ENCODE data around the gene NDUFAF4.
A peak's percentile ranks its signal among the peaks of the same experiment; 100 is the strongest.

Gene NDUFAF4

DNA sequence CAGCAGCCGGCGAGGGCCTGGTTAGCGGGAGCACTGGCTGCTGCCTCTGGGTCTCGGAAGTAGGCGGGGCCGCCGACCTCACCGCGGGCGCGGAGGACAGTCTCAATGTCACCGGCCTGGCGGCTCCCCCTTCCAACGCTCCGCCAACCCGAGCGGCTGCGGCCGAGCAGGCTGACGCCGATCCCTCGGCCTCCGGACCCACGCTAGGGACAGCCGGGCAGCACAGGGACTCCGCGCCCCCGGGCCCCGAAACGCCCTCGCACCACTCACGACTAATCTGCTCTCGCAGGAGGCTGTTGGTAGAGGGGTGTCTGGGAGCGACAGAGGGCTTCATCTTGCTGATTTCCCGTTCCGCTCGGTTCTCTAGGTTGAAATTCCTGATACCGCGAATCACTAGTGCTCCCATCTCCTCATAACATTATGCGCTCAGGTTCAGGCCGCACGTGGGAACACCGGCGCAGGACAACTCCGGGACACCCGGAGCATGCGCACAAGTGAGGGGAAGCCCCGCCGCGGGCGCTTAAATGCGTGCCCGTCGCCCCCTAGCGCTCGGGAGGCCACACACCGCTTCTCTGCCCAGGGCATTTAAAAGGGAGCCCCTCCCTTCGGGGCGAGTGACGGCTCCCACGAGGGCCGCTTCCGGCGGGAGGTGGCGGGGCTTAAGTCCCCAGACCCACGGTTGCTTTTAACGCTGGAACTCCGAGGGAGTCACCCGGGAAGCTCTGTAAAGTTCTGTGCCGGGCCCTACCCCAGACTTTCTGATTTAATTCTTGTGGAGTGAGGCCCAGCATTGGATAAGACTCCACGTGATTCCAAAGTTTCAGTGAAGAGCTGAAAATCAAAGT lies at the start of gene NDUFAF4:
TSS of gene NDUFAF4 (minus strand) at position 496 of the 845 bp plus-strand sequence. CDS start at position 406, 90 bp downstream.
- DNase-seq (ENCODE audit: extremely low read depth, low read depth) = peak; percentile 61
- peak within 1 kb of the TSS; percentile 89 for H3K4me3 ChIP-seq (replicated peaks; ENCODE audit: low read depth, low read length)
- TF ChIP-seq, protein P1, sequence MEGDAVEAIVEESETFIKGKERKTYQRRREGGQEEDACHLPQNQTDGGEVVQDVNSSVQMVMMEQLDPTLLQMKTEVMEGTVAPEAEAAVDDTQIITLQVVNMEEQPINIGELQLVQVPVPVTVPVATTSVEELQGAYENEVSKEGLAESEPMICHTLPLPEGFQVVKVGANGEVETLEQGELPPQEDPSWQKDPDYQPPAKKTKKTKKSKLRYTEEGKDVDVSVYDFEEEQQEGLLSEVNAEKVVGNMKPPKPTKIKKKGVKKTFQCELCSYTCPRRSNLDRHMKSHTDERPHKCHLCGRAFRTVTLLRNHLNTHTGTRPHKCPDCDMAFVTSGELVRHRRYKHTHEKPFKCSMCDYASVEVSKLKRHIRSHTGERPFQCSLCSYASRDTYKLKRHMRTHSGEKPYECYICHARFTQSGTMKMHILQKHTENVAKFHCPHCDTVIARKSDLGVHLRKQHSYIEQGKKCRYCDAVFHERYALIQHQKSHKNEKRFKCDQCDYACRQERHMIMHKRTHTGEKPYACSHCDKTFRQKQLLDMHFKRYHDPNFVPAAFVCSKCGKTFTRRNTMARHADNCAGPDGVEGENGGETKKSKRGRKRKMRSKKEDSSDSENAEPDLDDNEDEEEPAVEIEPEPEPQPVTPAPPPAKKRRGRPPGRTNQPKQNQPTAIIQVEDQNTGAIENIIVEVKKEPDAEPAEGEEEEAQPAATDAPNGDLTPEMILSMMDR (IDR thresholded peaks at IDR 0.05; ENCODE audit: low read depth, low read length, missing control alignments) = peak; percentile 88

DNA sequence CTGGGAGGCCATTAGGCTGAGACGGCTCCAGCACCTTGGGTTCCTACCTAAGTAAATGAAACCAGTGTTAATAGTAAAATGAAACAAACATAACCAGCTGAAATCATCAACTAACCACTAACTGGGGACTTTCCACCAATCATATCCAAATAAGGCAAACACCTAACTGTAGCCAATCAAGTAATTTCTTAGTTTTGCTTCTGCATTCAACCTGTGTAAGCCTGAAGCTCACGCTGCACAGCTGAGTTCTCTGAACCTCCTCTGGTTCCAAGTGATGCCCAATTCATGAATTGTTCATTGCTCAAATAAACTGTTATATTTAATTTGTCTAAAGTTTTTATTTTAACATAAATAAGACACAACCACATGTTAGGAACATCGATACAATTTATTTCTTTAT lies 49.4 kb upstream of the NDUFAF4 start:
- TF ChIP-seq, protein P1 (IDR thresholded peaks at IDR 0.05; ENCODE audit: low read depth, low read length, missing control alignments) = no peak
- no peak overlapping the region for H3K4me3 ChIP-seq (replicated peaks; ENCODE audit: low read depth, low read length)
- DNase-seq (ENCODE audit: extremely low read depth, low read depth) = no peak

DNA sequence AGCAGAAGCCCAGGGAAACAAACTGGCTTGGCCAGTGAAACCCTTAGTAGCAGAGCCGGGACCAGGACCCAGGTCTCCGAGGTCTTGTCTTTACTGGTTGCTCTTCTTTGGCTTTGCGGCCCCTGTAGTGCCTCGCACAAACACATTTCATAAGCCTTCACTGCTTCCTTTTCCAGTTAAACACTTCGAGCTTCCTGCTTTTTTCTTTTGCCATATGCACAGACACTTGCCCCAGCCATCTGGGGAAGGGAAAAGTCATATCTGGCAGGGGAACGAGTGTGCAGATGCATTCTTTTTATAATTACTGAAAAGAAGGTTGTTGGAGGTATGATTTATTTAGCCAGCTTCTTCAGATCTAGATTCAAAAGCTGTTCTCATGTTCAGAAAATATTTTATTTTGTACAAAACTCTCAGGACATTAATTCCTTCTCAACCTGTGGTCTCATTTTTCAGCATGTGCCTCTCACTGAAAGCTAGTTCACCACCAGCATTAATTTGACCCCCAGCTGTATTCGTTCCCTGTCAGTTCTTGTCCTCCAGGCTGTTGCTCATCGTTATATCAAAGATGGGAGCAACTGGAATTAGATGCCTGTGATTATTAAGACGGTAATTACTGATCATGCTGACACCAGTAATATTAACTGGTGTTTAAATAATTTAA lies 46.0 kb upstream of the NDUFAF4 start:
- TF ChIP-seq, protein P1 (IDR thresholded peaks at IDR 0.05; ENCODE audit: low read depth, low read length, missing control alignments) = no peak
- no peak overlapping the region for H3K4me3 ChIP-seq (replicated peaks; ENCODE audit: low read depth, low read length)
- no peak for DNase-seq (ENCODE audit: extremely low read depth, low read depth)

DNA sequence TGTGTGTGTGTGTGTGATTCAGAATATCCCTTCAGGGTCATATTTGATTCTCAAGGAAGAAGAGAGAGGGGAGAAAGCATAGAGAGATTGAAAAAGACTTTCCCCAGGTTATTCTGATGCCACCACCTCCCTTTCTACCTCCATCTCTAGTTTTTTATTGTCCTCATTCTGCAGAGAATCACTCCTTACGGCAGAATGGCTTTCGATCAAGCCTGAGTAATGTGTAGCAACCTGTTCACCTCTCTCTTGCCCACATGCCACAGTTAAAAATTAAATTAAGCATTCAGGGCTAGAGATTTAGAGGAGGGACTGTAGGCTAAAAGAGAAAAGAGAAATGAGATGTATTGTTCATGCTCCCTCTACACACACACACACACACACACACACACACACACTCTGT lies 45.0 kb upstream of the NDUFAF4 start:
- no peak for DNase-seq (ENCODE audit: extremely low read depth, low read depth)
- TF ChIP-seq, protein P1 (IDR thresholded peaks at IDR 0.05; ENCODE audit: low read depth, low read length, missing control alignments) = no peak
- no peak overlapping the region for H3K4me3 ChIP-seq (replicated peaks; ENCODE audit: low read depth, low read length)

DNA sequence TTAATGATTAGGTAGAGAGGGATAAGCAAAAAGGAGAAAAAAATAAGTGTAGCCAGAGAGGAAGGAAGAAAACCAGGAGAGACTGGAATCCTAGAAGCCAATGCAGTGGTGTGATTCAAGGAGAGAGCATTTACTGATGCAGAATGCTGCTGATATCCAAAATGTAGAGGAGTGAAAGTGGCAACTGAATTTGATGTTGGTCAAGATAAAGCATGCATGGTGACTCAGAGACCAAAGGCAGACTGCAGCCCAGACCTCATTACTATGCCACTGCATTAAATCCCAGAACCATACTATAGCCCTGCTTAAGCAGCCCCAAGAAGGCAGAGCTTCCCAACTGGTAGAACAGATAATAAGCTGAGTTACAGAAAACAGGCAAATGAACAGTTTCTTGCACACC lies 42.6 kb upstream of the NDUFAF4 start:
- TF ChIP-seq, protein P1 (IDR thresholded peaks at IDR 0.05; ENCODE audit: low read depth, low read length, missing control alignments) = no peak
- H3K4me3 ChIP-seq (replicated peaks; ENCODE audit: low read depth, low read length) = no peak overlapping the region
- no peak for DNase-seq (ENCODE audit: extremely low read depth, low read depth)

DNA sequence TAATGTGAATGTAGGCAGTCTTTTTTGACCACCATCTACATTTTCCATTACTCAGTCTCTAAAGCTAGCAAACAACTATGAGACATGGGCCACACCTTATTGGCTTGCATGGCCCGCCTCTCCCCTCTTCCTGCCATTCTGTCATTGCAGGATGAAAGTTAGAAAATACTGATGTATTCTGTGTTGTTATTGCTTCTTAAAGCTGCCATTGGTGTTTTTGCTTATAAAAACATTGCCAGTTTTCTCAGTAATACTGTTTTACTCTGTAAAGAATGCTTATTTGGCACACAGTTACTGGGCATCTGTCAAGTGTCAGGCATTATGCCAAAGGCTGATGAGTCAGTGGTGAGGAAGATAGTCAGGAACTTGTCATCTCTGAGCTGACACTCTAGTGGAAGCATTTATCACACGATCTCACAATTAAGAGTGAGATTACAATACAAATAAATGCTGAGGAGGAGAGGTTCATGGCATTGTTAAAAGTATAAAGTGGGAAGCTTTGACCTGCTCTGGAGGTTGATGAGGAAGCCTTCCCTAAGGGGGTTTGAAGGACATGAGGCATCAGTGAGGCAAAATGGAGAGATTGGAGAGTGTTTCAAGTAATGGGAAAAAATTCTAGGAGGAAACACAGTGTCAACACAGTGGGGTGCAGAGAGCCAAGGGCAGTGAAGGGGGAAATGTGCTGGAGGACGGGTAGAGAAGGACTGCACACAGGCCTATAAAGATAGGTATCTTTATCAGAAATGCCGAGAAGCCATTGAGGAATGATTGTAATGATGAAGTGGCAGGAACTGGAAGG lies 41.5 kb upstream of the NDUFAF4 start:
- TF ChIP-seq, protein P1 (IDR thresholded peaks at IDR 0.05; ENCODE audit: low read depth, low read length, missing control alignments) = no peak
- no peak overlapping the region for H3K4me3 ChIP-seq (replicated peaks; ENCODE audit: low read depth, low read length)
- DNase-seq (ENCODE audit: extremely low read depth, low read depth) = no peak

Measured in HFF-Myc (cell line).